ENCODE data around the gene RND2.

GRCh38 chr17:43021741-43022512 lies 3.1 kb upstream of the RND2 start, which contains the start of gene VAT1:
- TF ChIP-seq POLR2A (IDR thresholded peaks at IDR 0.05) (peak; percentile 77), CTCF (IDR thresholded peaks at IDR 0.05) (no peak), POLR2AphosphoS5 (IDR thresholded peaks at IDR 0.05) (peak; percentile 58)
